ENCODE measurements around the gene THEM5. TPM values are rescaled to one million over a fixed set of nuclear protein-coding genes. Genes with fewer than 3 reads are reported as not detected.

Gene THEM5
- polyA plus RNA-seq, 3 donors = not detected

GRCh38 chr1:151843398-151843797 is 10.1 kb downstream of the THEM5 start:
- no peak for DNase-seq
- no peak overlapping the region for H3K4me3 Mint-ChIP-seq
- TF ChIP-seq CTCF (IDR thresholded peaks at IDR 0.05) = no peak
- Histone ChIP-seq H3K27me3 (ENCODE audit: control insufficient read depth in 2 of 2, insufficient read depth in 2 of 2, low read length in 2 of 2) (peaks cover 36 to 71% of the 10 kb centered on the region in 2 donors), H3K9ac (ENCODE audit: insufficient read depth, low read length, poor library complexity, severe bottlenecking) (no peak overlapping the region), H3K79me2 (ENCODE audit: insufficient read depth, low read length) (no peaks in the 10 kb centered on the region), H3K36me3 (replicated peaks in 1 of 2; ENCODE audit: control insufficient read depth in 1 of 2, insufficient read depth in 2 of 2, low read length in 2 of 2) (no peaks in the 10 kb centered on the region), H3K4me2 (replicated peaks; ENCODE audit: extremely low read depth, low read length, poor library complexity, severe bottlenecking) (no peak overlapping the region), H3K4me3 (replicated peaks in 1 of 3; ENCODE audit: low read depth in 2 of 3, low read length in 3 of 3) (no peak overlapping the region), H3K9me3 (replicated peaks in 1 of 2; ENCODE audit: control insufficient read depth in 1 of 2, insufficient read depth in 1 of 2, low read length in 2 of 2) (peaks cover 0 to 18% of the 10 kb centered on the region in 2 donors), H3K27ac (ENCODE audit: low read depth in 1 of 2, low read length in 2 of 2) (no peak overlapping the region), H4K20me1 (ENCODE audit: insufficient read depth, low read length) (no peaks in the 10 kb centered on the region), H2AFZ (ENCODE audit: insufficient read depth, low read depth, low read length, poor library complexity, severe bottlenecking) (no peak overlapping the region), H3K4me1 (ENCODE audit: control insufficient read depth in 1 of 2, insufficient read depth in 2 of 2, low read length in 2 of 2) (peaks cover 16 to 18% of the 10 kb centered on the region in 2 donors)
- peaks cover 0 to 12% (median 10%) of the 10 kb centered on the region in 7 donors for H3K9me3 Mint-ChIP-seq
- peaks cover 21% of the 10 kb centered on the region for H3K4me1 Mint-ChIP-seq
- no peak overlapping the region for H3K27ac Mint-ChIP-seq
- intact Hi-C loops (cut with micrococcal nuclease) = no loop called here
- WGBS (ENCODE audit: insufficient coverage) = no CpG with 5 or more reads among the region's 2 CpGs
- H3K27me3 Mint-ChIP-seq (ENCODE audit: low read depth in 3 of 3) = peaks cover 59 to 66% (median 60%) of the 10 kb centered on the region in 3 donors
- H3K36me3 Mint-ChIP-seq = peaks cover 2 to 5% of the 10 kb centered on the region in 2 donors

GRCh38 chr1:151841141-151841540 is 12.4 kb downstream of the THEM5 start:
- H3K27me3 ChIP-seq (ENCODE audit: control insufficient read depth in 2 of 2, insufficient read depth in 2 of 2, low read length in 2 of 2) = peaks cover 50 to 72% of the 10 kb centered on the region in 2 donors
- Mint-ChIP-seq H3K27me3 (ENCODE audit: low read depth in 3 of 3) (peaks cover 54 to 76% (median 67%) of the 10 kb centered on the region in 3 donors), H3K4me1 (peaks cover 34% of the 10 kb centered on the region), H3K9me3 (peaks cover 0 to 21% (median 14%) of the 10 kb centered on the region in 7 donors), H3K4me3 (peak overlapping the region in 1 of 2 donors; percentile 91), H3K27ac (no peak overlapping the region), H3K36me3 (peaks cover 6 to 13% of the 10 kb centered on the region in 2 donors)
- no peaks in the 10 kb centered on the region for H4K20me1 ChIP-seq (ENCODE audit: insufficient read depth, low read length)
- H3K79me2 ChIP-seq (ENCODE audit: insufficient read depth, low read length) = no peaks in the 10 kb centered on the region
- H2AFZ ChIP-seq (ENCODE audit: insufficient read depth, low read depth, low read length, poor library complexity, severe bottlenecking) = no peak overlapping the region
- H3K27ac ChIP-seq (ENCODE audit: low read depth in 1 of 2, low read length in 2 of 2) = no peak overlapping the region
- no peak overlapping the region for H3K4me3 ChIP-seq (replicated peaks in 1 of 3; ENCODE audit: low read depth in 2 of 3, low read length in 3 of 3)
- no peak overlapping the region for H3K4me2 ChIP-seq (replicated peaks; ENCODE audit: extremely low read depth, low read length, poor library complexity, severe bottlenecking)
- no peak for TF ChIP-seq CTCF (IDR thresholded peaks at IDR 0.05)
- 100% methylated on average over 2 of the region's 2 CpGs for WGBS (ENCODE audit: insufficient coverage)
- H3K36me3 ChIP-seq (replicated peaks in 1 of 2; ENCODE audit: control insufficient read depth in 1 of 2, insufficient read depth in 2 of 2, low read length in 2 of 2) = no peaks in the 10 kb centered on the region
- intact Hi-C loops (cut with micrococcal nuclease) = no loop called here
- DNase-seq = no peak
- peaks cover 25 to 41% of the 10 kb centered on the region in 2 donors for H3K4me1 ChIP-seq (ENCODE audit: control insufficient read depth in 1 of 2, insufficient read depth in 2 of 2, low read length in 2 of 2)
- peaks cover 0 to 22% of the 10 kb centered on the region in 2 donors for H3K9me3 ChIP-seq (replicated peaks in 1 of 2; ENCODE audit: control insufficient read depth in 1 of 2, insufficient read depth in 1 of 2, low read length in 2 of 2)
- no peak overlapping the region for H3K9ac ChIP-seq (ENCODE audit: insufficient read depth, low read length, poor library complexity, severe bottlenecking)
